ENCODE measurements around the gene CCDC102A.

Gene CCDC102A

DNA sequence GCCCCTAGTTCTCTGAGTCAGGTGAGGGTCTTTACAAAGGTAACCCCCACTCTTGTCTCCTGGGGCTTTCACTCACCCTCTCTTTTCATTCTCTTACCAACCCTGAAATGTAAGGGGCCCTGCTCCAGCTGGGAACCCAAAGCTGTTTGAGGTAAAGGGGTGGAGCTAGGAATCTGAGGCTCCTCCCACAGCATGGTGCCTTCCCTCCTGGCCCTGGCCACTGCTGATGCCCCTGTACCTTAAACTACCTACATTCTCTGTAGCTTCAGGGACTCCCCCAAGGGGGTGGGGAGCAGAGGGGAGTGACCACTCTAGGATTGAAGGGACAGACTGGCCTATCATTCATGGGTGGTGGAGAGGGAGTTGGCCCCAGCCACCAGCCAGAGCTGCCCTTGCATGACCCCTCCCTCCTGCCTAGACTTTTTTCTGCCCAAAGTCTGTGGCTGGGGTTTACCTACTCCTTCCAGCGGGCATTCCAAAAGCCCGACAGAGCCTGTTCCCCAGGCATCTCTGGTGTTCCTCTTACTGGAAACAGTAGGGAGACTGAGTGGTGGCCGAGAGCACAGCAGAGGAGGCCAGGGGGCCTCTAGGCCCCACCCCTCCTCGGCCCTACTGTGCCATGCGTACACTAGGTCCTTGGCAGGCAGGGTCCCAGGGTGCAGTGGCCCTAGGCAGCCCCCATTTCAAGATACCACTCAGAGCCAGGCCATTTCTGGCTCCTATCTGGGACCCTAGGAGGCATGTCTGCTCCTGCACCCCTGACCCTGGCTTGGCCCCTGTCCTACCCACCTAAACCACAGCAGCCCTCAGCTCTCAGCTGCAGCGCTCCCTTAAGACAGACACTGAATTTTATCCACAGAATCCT is 59.6 kb downstream of the CCDC102A start:
- DNase-seq = peak; percentile 16

DNA sequence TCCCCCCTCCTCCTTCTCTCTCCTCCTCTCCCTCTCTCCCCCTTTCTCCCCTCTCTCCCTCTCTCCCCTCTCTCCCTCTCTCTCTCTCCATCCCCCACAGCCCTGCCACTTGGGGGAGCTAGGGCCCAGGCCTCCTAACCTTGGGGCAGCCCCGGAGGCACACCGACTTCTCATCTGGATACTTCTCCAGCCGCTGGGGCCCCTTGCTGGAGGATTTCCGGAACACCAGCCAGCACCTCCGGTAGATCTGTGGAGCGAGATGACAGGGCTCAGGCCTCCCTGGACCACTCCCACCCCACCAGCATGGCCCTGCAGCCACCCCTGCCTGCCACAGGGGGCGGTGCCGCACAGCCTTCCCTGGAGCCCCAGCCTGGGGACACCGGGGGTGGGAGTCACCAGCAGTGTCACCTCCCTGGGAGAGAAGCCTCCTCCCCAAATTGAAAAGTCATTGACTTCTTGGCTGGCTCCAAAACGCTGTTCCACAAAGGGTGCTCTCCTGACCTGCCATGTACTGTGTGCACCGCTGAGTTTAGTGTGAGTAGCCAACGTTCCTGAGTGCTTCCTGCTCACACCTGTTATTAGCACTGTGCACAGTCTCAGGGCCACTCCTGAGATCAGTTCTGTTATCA is 60.5 kb downstream of the CCDC102A start:
- DNase-seq = peak; percentile 37

DNA sequence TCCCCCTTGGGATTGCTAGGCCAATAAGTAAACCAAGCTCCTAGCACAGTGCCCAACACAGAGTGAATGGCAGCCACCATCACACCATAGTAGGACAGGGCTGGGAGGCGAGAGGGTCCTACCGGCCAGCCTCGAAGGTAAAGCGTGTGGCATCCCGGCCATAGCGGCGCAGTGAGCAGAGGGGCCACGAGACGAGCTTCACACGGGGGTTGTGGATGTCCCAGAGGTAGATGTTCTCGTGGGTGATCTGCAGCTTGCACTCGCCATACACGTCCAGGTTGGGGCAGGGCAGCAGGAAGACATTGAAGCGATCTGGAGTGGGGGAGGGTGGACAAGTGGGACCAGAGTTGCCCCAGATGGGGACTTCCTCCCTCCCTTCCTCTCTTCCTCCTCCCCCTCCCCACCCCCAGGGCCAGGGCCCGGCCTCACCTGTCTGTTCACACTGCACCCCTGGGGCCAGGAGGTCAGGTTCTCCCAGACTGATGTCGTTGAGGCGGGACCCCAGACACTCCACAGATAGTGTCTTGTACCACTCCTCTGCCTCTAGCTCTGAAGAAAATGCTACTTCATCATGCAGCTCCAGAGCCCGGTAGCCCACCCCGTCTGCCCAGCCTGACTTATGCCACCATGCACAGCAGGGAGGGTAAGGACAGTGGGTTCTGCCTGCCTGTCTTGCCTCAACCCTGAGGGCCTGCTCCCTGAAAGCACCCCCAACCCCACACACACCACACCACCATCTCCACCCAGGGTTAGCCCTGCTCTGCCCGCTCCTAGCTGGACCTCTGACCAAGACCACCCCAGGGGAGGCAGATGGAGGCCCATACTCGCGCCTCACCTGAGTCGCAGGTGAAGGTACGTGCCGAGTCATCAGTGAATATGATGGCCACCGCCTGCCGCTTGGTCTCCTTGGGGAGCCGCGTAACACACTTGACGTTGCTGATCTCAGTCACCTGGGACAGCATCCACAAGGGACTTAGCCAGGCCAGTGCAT is 61.4 kb downstream of the CCDC102A start:
- no peak for DNase-seq

DNA sequence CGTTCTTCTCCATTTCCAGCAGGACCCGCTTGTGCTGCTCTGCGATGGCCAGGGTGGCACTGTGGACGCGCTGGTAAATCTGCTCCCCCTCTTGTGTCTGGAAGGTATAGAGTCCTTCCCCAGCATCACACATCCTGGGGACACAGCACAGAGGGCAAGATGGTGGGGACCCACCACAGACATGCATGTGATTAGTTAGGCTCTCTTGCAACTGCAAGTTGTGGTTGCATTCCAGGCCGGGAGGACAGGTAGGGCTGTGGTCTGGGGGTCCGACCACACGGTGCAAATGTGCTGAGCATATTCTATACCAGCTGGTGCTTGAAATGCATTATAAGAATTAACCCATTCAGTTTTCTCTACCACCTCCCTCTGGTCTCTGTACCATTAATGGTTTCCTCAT is 62.5 kb downstream of the CCDC102A start:
- no peak for DNase-seq

DNA sequence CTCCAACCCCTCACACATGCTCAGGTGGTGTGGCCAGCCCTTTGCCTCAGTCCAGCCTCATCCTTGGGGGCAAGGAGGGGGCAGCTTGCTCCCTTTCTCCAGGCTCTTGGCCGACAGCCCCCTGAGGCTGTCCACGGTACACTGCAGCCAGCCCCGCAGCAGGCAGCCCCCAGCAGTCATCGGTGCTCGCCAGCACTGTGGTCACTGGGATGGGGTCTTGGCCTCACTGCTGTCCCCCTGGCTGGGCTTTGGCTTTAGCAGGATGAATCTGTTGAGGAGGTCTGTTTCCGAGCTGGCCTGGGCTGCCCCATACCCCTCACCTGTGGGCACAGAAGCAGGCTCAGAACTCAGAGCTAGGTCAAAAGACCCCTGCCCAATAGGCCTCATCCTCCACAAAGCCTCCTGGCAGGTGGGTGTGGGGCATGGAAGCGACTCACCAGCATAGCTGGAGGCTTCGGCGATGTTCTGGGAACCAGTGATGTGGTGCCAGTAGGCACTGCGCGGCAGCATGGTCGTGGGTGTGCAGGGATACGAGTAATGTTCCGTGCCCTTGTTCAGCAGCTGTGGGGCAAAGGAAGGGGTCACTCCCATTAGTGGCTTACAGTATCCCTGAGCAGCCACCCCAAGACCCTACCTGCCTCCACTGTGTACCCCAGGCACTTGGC is 63.1 kb downstream of the CCDC102A start:
- no peak for DNase-seq

DNA sequence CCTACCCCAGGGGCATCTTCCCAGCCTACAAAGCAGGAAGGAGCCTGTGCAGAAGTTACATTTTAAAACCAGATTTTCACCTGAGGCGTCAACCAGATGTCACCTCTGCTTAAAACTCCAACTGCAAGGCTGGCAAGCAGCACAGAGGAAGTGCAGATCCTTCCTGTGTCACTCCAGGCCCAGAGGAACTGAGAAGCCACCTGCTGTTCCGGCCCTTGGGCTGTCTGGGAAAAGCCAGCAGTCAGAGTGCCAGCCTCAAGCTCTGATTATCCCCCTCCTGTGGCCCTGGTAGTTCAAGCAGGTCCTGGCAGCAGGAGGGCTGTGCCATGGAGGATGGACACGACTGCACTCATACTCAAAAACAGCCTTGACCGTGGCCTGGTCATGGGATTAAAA is 63.7 kb downstream of the CCDC102A start:
- no peak for DNase-seq

DNA sequence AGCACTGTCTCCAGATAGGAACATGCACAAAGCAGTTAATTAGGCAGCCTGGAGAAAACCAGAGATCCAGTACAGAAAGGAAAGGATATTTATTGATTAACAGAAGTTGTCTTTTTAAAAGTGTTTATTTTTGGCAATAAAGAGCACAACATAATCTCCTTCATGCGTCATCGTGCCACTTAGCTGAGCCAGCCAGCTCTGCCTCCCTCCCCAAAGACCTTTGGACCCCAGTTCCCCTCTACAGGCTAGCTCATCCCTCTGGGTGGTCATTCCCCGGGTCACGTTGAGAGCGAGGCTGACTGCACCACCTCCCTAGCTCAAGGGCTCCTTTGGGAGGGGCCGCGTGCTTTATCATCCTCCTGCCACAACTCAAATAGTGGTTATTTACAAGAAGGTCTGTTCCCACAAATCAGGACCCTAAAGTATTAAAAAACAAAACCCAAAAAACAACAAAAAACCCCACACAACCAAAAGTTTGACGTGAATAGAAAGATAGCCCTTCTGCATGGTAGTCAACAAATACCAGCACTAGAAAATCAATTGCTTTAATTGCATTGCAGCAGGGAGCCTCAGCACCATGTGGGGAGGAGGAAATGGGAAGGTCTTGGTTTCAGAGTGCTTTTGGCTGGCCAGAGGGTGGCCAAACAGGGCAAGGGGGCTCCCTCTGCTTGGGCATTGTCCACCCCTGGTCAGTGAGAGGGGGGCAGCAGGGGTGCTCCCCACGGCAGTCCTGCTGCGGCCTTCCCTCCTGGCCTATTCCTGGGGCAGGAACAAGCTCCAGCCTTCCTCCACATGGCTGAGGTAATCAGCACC is 64.3 kb downstream of the CCDC102A start:
- no peak for DNase-seq

DNA sequence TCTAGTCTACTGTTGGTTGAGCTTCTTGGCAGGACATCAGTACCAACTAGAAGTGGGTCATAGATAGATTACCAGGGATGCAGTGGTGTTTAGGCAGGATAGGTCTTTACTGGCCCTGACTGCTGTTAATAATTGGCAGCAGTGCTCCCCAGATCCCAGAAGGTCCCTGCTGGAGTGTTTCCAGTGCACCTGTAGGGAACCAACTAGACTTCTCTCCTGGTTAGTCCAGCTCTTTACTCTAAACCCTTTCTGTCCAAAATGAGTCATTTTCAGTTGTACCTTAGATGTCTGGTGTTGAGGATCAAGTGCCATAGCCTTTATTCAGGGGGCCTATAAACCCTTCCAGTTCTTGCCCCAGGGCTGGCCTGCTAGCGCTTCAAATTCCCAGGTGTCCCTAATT is 65.2 kb downstream of the CCDC102A start:
- no peak for DNase-seq

DNA sequence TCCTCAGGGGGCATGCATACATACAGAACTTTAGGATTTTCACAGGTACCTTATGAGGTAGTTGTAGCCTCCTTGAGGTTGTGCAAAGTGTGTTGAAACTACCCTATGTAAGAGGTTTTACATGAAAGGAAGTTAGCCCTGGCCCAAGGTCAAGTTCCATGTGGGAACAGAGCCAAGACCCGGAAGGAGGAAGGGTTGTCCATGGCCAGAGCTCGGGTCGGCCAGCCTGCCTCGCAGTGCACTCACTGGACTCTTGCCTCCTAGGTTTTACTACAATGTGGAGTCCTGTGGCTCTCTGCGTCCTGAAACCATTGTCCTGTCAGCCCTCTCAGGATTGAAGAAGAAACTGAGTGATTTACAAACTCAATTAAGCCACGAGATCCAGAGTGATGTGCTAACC is 65.7 kb downstream of the CCDC102A start:
- DNase-seq = no peak

DNA sequence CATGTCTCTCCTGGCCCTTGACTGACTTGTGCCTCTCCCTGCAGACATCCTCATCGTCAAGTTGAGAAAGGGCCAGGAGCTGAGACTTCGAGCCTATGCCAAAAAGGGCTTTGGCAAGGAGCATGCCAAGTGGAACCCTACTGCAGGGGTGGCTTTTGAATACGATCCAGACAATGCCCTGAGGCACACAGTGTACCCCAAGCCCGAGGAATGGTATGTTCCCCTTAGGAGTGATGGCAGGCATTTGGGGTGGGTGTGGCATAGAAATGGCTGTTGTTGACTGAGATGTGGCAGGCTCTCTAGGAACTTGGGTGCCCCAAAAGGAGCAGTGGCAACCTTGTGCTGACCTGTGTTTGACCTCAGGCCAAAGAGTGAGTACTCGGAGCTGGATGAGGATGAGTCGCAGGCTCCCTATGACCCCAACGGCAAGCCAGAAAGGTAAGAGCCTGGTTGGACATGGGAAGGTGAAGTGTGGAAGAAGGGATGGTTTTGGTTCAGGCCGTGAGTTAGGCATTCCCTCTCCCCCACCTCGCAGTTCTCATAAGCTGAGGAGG is 66.4 kb downstream of the CCDC102A start:
- DNase-seq = no peak

DNA sequence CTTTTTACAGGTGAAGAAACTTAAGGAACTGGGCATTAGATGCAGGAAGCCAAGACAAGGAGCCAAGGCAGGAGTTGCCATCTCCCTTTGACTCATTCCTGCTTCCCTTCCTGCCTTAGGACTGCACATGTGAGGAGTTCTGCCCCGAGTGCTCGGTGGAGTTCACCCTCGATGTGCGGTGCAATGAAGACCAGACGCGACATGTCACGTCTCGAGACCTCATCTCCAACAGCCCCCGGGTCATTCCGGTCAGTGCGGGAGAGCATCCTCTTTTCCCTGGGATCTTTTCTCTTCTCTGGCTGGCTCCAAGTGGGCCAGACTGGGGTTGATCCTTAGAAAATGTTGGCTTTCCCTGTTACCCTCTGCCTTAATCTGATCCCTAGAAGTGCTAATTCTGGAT is 67.3 kb downstream of the CCDC102A start:
- DNase-seq = no peak

DNA sequence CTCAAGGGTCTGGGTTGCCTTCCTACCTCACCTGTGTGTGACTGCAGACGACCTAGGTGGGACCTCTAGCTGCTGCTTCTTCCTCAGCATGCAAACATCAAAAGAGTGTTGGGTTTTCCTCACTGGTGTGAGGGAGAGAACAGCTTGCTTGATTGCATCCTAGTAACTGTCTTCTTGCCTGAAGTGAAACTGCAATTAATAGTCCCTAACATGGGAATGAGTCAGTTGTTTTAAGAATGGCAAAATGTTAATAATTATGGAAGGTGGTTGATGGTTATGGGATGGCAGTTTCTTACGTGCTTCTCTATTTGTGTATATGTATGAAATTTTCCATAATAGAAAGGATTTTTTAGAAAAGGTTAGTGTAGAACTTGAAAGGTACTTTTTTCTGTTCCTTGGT is 68.0 kb downstream of the CCDC102A start:
- DNase-seq = no peak

DNA sequence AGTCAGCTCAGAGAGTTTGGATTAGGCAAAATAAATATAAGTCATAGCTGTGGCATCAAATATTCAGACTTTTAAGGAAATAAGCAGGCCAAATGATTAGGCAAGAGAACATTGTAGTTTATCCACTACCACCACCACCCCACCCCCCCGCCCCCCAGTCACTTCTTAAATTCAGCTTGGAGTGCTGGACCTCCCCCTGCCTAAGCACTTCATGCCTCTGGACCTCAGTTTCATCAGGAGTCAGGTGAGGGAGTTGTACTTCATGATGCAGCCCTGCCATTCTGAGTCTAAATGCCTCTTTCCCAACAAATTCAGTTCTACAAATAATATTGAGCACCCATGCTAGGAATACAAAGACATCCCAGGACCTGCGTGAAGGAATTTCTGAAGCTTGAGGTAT is 71.8 kb downstream of the CCDC102A start:
- DNase-seq = no peak

DNA sequence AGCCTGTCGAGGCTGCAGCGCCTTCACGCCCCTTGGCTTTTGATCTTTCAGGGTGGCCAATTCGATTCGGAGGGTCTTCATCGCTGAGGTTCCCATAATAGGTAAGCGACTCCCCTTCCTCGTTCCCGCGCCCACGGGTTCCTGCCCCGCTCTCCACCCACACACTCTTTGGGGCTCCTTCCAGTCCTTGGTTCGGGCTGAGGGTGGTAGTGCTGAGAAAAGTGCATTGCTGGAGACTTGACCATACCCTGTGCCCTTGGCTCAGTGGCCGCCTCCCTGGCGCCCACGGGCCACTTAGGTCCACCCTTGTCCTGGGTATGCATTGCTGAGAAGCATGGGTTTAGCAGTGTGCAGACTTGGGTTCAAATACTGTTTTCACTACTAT is 73.4 kb downstream of the CCDC102A start:
- no peak for DNase-seq

DNA sequence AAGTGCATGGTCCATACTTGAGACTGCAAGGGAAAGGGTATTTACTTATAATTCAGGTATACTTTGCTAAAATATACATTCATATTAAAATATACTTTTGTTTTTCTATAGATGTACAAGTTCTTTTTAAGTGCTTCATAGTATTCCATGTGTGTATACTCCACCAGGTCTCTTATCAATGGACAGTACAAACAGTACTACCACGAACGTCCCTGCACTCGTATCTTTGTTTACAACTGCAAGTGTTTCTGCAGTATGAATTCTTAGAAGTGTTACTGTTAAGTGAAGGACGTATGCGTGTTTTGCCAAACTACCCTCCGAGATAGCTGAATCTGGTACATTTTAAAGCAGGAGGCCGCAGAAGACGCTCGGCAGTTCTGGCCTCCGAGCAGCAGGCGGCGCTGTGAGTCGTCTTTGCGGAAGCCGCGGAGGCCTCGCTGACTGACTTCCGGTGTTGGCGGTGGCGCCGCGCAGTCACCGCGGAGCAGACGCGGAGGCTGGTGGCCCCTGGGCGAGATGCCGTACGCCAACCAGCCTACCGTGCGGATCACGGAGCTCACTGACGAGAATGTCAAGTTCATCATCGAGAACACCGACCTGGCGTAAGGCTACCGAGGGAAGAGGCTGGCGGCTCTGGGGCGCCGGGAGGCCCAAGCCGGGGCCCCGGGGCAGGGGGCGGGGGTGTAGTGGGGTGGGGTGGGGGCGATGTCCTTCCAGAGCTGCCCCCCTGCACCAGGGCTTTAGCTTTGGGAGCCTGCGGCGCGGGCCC is 74.0 kb downstream of the CCDC102A start, which contains the start of gene POLR2C:
TSS of gene POLR2C (plus strand) at position 471 of the 769 bp plus-strand sequence. CDS start at position 517, 46 bp downstream.
- DNase-seq = peak; percentile 85
